Activated CD8-positive, alpha-beta T cell treated with anti-CD3 and anti-CD28 coated beads for 36 hours (primary cell): ENCODE data around the gene TBCB. TPM values are rescaled to one million over a fixed set of nuclear protein-coding genes. Genes with fewer than 3 reads are reported as not detected.
"Not testable (repeated sequence)": the region's sequence is repeated elsewhere in the genome, so short reads cannot be mapped to it uniquely, and the experiment has no call there.

Source experiments
- ATAC-seq: fragments of 200-7000 bp; cut with Tn5 transposase; one replicate; pipeline ENCODE4 v1.10.0; 2021; ENCODE audit warnings: mild to moderate bottlenecking, moderate library complexity
- CTCF ChIA-PET: fragments of 350-600 bp; sonication (Branson Sonifier 250); formaldehyde crosslinking; loops from one replicate; lab custom pipeline; 2021; ENCODE audit warnings: antibody characterized with exemption; lab: Charles Lee
- POLR2A ChIA-PET: fragments of 350-600 bp; sonication (Branson Sonifier 250); formaldehyde crosslinking; loops from one replicate; lab custom pipeline; 2021; ENCODE audit warnings: antibody characterized with exemption; lab: Charles Lee
- DNase-seq: peaks from one replicate; pipeline ENCODE4 v3.0.0-alpha.2; 2020
- H3K27ac Mint-ChIP-seq: one replicate; pipeline ENCODE4 v1.8.0; 2021; ENCODE audit warnings: mild to moderate bottlenecking, mixed read lengths
- H3K27me3 Mint-ChIP-seq: one replicate; pipeline ENCODE4 v1.8.0; 2021; ENCODE audit warnings: mixed read lengths
- H3K36me3 Mint-ChIP-seq: one replicate; pipeline ENCODE4 v1.8.0; 2021; ENCODE audit warnings: low read depth, mixed read lengths
- H3K4me1 Mint-ChIP-seq: one replicate; pipeline ENCODE4 v1.8.0; 2021; ENCODE audit warnings: low read depth, mixed read lengths
- H3K4me3 Mint-ChIP-seq: one replicate; pipeline ENCODE4 v1.8.0; 2021; ENCODE audit warnings: mild to moderate bottlenecking, moderate library complexity, mixed read lengths
- H3K9me3 Mint-ChIP-seq: one replicate; pipeline ENCODE4 v1.8.0; 2021; ENCODE audit warnings: mixed read lengths
- CTCF ChIP-seq: fragments of 200-600 bp; IDR thresholded peaks from one replicate; pipeline ENCODE4 v1.8.0; 2022; ENCODE audit warnings: antibody characterized with exemption, mild to moderate bottlenecking
- intact Hi-C: fragments of 100-400 bp; cut with micrococcal nuclease; formaldehyde crosslinking; loops from one replicate; pipeline ENCODE4 v1.10.0; 2022
- total RNA-seq, 2 experiments: library from RNA; stranded (reverse); gene quantifications; one replicate each; pipeline ENCODE4 v1.2.3, GENCODE V29; 2021

The TBCB gene
- total RNA-seq, 2 experiments from 2014 or later: 74.9 to 81.7 TPM

GRCh38 chr19:36169084-36169760 is 54.0 kb downstream of the TBCB start:
- ChIA-PET CTCF (interaction anchor here (0.8 to 9.5 kb wide), 11 partner anchors 10 to 222 kb away, joined by 3 to 139 read pairs (median 5); partner anchors contain the start of genes COX7A1 and TBCB), POLR2A (interaction anchor here (0.8 to 1.1 kb wide), 2 partner anchors 40 to 42 kb away, joined by 3 to 4 read pairs; no protein-coding TSS in a partner anchor)
- Mint-ChIP-seq H3K4me3 (no peak overlapping the region), H3K36me3 (no peaks in the 10 kb centered on the region), H3K27ac (no peak overlapping the region), H3K27me3 (no peaks in the 10 kb centered on the region), H3K9me3 (no peaks in the 10 kb centered on the region), H3K4me1 (peaks cover 4% of the 10 kb centered on the region)
- intact Hi-C loops: no loop called here
- ATAC-seq (no peak), DNase-seq (no peak)
- no peak for TF ChIP-seq CTCF

- no peak overlapping the region for H3K27ac Mint-ChIP-seq
- ChIA-PET CTCF (interaction anchor here (9.5 kb wide), 1 partner anchor 45 kb away, joined by 139 read pairs; no protein-coding TSS in a partner anchor), POLR2A (interaction anchor here (1.6 kb wide), 1 partner anchor 48 kb away, joined by 3 read pairs; no protein-coding TSS in a partner anchor)
- DNase-seq (no peak), ATAC-seq (no peak)
- no peaks in the 10 kb centered on the region for H3K36me3 Mint-ChIP-seq
- H3K4me1 Mint-ChIP-seq: peaks cover 4% of the 10 kb centered on the region
- intact Hi-C loops: no loop called here
- no peak for TF ChIP-seq CTCF
- H3K9me3 Mint-ChIP-seq: no peaks in the 10 kb centered on the region
- H3K27me3 Mint-ChIP-seq: no peaks in the 10 kb centered on the region
- no peak overlapping the region for H3K4me3 Mint-ChIP-seq
Observed at GRCh38 chr19:36172852-36173251, 57.6 kb downstream of the TBCB start.

GRCh38 chr19:36173846-36174245 is 58.6 kb downstream of the TBCB start:
- H3K4me1 Mint-ChIP-seq, H3K27me3 Mint-ChIP-seq, H3K36me3 Mint-ChIP-seq, ATAC-seq, H3K9me3 Mint-ChIP-seq, intact Hi-C loops, H3K27ac Mint-ChIP-seq, H3K4me3 Mint-ChIP-seq, DNase-seq: not testable (repeated sequence)
- ChIA-PET POLR2A (interaction anchor here (1.0 to 2.3 kb wide), 3 partner anchors 41 to 49 kb away, joined by 3 to 9 read pairs (median 3); partner anchors contain the start of genes ZNF146 and ZNF565), CTCF (interaction anchor here (9.5 kb wide), 1 partner anchor 46 kb away, joined by 139 read pairs; no protein-coding TSS in a partner anchor)

Other genes starting within 250 kb of the TBCB start
- gene APLP1, start 246.9 kb upstream of the TBCB start, total RNA-seq: 1 to 10 TPM; 2.0 to 2.1 TPM
- gene NFKBID, start 214.9 kb upstream of the TBCB start, total RNA-seq: 10 to 100 TPM; 80.8 to 81.2 TPM
- gene HCST, start 212.9 kb upstream of the TBCB start, total RNA-seq: 10 to 100 TPM; 57.1 to 72.0 TPM
- 1 to 10 TPM in 1 of 2 experiments, under 1 TPM in 1; 0.81 to 1.5 TPM for gene TYROBP, start 207.2 kb upstream of the TBCB start, total RNA-seq
- gene LRFN3, start 179.1 kb upstream of the TBCB start, total RNA-seq: 1 to 10 TPM; 4.8 to 6.6 TPM
- 10 to 100 TPM; 22.8 to 24.7 TPM for gene SDHAF1, start 120.3 kb upstream of the TBCB start, total RNA-seq
- 1 to 10 TPM; 2.4 to 3.3 TPM for gene SYNE4, start 106.7 kb upstream of the TBCB start, total RNA-seq
- gene ALKBH6, start 101.3 kb upstream of the TBCB start, total RNA-seq: 10 to 100 TPM; 36.5 to 37.5 TPM
- 1 to 10 TPM in 1 of 2 experiments, under 1 TPM in 1; 0.74 to 1.2 TPM for gene CLIP3, start 82.6 kb upstream of the TBCB start, total RNA-seq
- 1 to 10 TPM; 3.4 to 3.7 TPM for gene THAP8, start 61.2 kb upstream of the TBCB start, total RNA-seq
- gene WDR62, start 60.6 kb upstream of the TBCB start, total RNA-seq: 10 to 100 TPM; 19.8 to 22.6 TPM
- gene OVOL3, start 4.3 kb upstream of the TBCB start, total RNA-seq: not detected
- 10 to 100 TPM; 68.4 to 76.5 TPM for gene POLR2I, start 593 bp upstream of the TBCB start, total RNA-seq
- gene CAPNS1, start 24.6 kb downstream of the TBCB start, total RNA-seq: 100 to 1,000 TPM; 250 to 275 TPM
- not detected for gene COX7A1, start 37.0 kb downstream of the TBCB start, total RNA-seq
- 1 to 10 TPM; 1.3 to 1.6 TPM for gene ZNF565, start 99.2 kb downstream of the TBCB start, total RNA-seq
- gene ZNF146, start 99.6 kb downstream of the TBCB start, total RNA-seq: 100 to 1,000 TPM; 102 to 109 TPM